ENCODE results near the gene SSB. TPM values are rescaled to one million over a fixed set of nuclear protein-coding genes. Genes with fewer than 3 reads are reported as not detected.
A peak's percentile ranks its signal among the peaks of the same experiment; 100 is the strongest.

SSB gene
- polyA plus RNA-seq, 2 of the 4 experiments (the other 2 are of a cell fraction), result 253 to 255 TPM

GRCh38 chr2:169838743-169839489 lies 40.2 kb downstream of the SSB start:
- POLR2A ChIA-PET, result no interaction called here
- H3K4me3 ChIP-seq, result no peak overlapping the region
- H3K4me1 ChIP-seq, result no peaks in the 10 kb centered on the region
- no peak for DNase-seq (ENCODE audit: low read depth in 1 of 2, low spot score in 1 of 2)
- H3K27ac ChIP-seq, result no peak overlapping the region
- FAIRE-seq, result no peak
- no peak for TF ChIP-seq FOSL2 (IDR thresholded peaks at IDR 0.05)
- no peak for TF ChIP-seq FOSL2 (CRISPR knock-in tag; IDR thresholded peaks at IDR 0.05)
- no peak for TF ChIP-seq REST (IDR thresholded peaks at IDR 0.05)
- no peak for TF ChIP-seq JUNB (IDR thresholded peaks at IDR 0.05)
- TF ChIP-seq CHD2 (IDR thresholded peaks at IDR 0.05; ENCODE audit: low read length, partially characterized antibody), result no peak
- no peak for TF ChIP-seq MYC (IDR thresholded peaks at IDR 0.05; ENCODE audit: borderline replicate concordance, low read length)
- no peak for TF ChIP-seq EP300 (IDR thresholded peaks at IDR 0.05)
- TF ChIP-seq E2F6 (IDR thresholded peaks at IDR 0.05; ENCODE audit: borderline replicate concordance, low read depth), result no peak
- 98% methylated on average over 2 of the region's 2 CpGs for WGBS (ENCODE audit: missing lambda C conversion rate)
- CTCF ChIA-PET, result interaction anchor here (1.1 kb wide), 1 partner anchor 88 kb away, joined by 3 read pairs; no protein-coding TSS in a partner anchor
- no peak for ATAC-seq
- H3K4me2 ChIP-seq, result no peak overlapping the region
- no peaks in the 10 kb centered on the region for H3K9me3 ChIP-seq

GRCh38 chr2:169839954-169840746 lies 41.5 kb downstream of the SSB start:
- ATAC-seq (peak; percentile 68 to 77), FAIRE-seq (no peak), DNase-seq (ENCODE audit: low read depth in 1 of 2, low spot score in 1 of 2) (no peak)
- CTCF ChIA-PET, result no interaction called here
- Histone ChIP-seq H3K27ac (no peak overlapping the region), H3K4me3 (no peak overlapping the region), H3K4me2 (no peak overlapping the region), H3K4me1 (no peaks in the 10 kb centered on the region), H3K9me3 (no peaks in the 10 kb centered on the region)
- TF ChIP-seq FOSB (CRISPR knock-in tag; IDR thresholded peaks at IDR 0.05) (no peak), CHD4 (IDR thresholded peaks at IDR 0.05; ENCODE audit: borderline replicate concordance) (no peak), JUN (IDR thresholded peaks at IDR 0.05) (no peak), PBX3 (IDR thresholded peaks at IDR 0.05) (no peak), REST (IDR thresholded peaks at IDR 0.05) (no peak), TP53 (CRISPR knock-in tag; IDR thresholded peaks at IDR 0.05) (no peak), RCOR1 (IDR thresholded peaks at IDR 0.05; ENCODE audit: low read depth, low read length) (no peak), ELK1 (IDR thresholded peaks at IDR 0.05; ENCODE audit: low read depth, low read length) (no peak), TFCP2L1 (CRISPR knock-in tag; IDR thresholded peaks at IDR 0.05) (no peak), RFX5 (IDR thresholded peaks at IDR 0.05) (no peak)
- POLR2A ChIA-PET, result no interaction called here
- 80% methylated on average over 10 of the region's 10 CpGs for WGBS (ENCODE audit: missing lambda C conversion rate)

All from A549 (cell line).